A549 treated with CpdA at 1 μM for 4 hours (cell line): ENCODE data around the gene ANKRD16. TPM values are rescaled to one million over a fixed set of nuclear protein-coding genes. Genes with fewer than 3 reads are reported as not detected.

Source experiments
- total RNA-seq: library from RNA; stranded (reverse); fragments of 200-300 nt; extraction: Qiagen RNA extraction; gene quantifications from 5 replicates; pipeline ENCODE4 v1.2.3, GENCODE V29; 2022; ENCODE audit warnings: low read depth

Gene ANKRD16
- 7.1 to 10.8 TPM (median 10.4 TPM) in 5 replicates for total RNA-seq

DNA sequence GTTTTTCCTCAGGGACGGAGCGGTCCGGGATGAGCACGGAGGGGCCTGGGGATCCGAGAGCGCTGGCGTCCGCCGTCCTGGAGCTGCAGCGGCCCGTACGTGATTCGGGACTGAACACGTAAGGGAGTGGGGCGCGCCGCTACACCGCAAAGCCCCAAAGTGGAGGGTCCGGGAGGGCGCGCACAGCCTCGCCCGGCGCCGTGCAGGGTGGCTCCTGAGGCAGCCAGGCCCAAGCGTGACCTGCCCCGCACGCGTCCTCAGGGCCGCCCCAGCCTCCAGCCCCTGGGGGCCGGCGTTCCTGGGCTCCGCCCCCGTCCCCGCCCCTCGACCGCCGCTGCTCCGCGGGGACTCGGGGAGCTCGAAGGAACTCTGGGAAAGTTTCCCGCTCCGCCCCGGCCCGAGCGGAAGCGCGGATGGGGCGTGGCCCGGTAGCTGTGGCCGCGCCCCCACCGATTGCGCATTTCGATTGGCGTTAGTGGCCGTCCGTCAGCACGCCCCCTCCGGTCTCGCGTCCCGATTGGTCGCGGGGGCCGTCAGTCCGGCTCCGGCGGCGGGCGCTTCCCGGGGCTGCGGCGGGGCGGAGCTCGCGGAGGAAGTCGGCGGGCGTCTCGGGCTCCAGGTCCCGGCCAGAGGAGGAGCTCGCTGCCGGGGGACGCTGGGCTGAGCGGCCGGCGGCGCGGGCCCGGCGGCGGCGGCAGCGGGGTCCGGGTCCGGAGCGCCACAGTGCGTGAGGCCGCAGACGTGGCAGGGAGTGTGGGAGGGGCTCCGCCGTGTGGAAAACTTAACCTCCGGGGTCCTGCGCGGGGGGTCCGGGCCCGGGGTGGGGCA, at the start of gene ANKRD16, which contains the start of gene FBH1:
Gene ANKRD16, minus strand, starts transcription at position 270 of the 828 bp plus-strand sequence. CDS start 539 bp downstream, outside the sequence.
Gene FBH1, plus strand, starts transcription at position 620 of the 828 bp plus-strand sequence. Its CDS starts 103 bp downstream, at position 723.

GRCh38 chr10:5813341-5814109, 76.2 kb downstream of the ANKRD16 start, which contains the start of gene GDI2:
GDI2 (minus strand) TSS chr10:5813434; CDS start chr10:5813258, 176 bp downstream.

Other genes with a start within 250 kb of the ANKRD16 start
- 19.5 to 25.3 TPM (median 20.6 TPM) in 5 replicates for gene ASB13, start 223.3 kb downstream of the ANKRD16 start, total RNA-seq
- gene TASOR2, start 205.1 kb downstream of the ANKRD16 start, total RNA-seq = 30.0 to 44.1 TPM (median 38.8 TPM) in 5 replicates
- gene GDI2, start 76.5 kb downstream of the ANKRD16 start, total RNA-seq = 202 to 279 TPM (median 207 TPM) in 5 replicates
- 35.0 to 45.3 TPM (median 43.8 TPM) in 5 replicates for gene FBH1, start 350 bp upstream of the ANKRD16 start, total RNA-seq
- gene IL15RA, start 87.7 kb upstream of the ANKRD16 start, total RNA-seq = 3.3 to 4.5 TPM (median 3.8 TPM) in 5 replicates
- gene IL2RA, start 172.5 kb upstream of the ANKRD16 start, total RNA-seq = not detected in 5 replicates
- 109 to 128 TPM (median 116 TPM) in 5 replicates for gene RBM17, start 199.1 kb upstream of the ANKRD16 start, total RNA-seq